Spleen (tissue), 11 donors: ENCODE data around the gene MEGF9. TPM values are rescaled to one million over a fixed set of nuclear protein-coding genes. Genes with fewer than 3 reads are reported as not detected.

Experiments used
- DNase-seq: peaks from one replicate; pipeline ENCODE4 v3.0.0-alpha.2; 2020
- H3K27ac ChIP-seq, 8 donors: fragments of 200-600 bp; sonication (generic) in 7 of 8; 1 replicate in 4 of 8; 2 replicates in 4 of 8; pipeline versions ENCODE4 v1.5.0 to v1.8.0; 2016 to 2021; ENCODE audit warnings: inconsistent platforms in 4 of 8, mild to moderate bottlenecking in 4 of 8, moderate library complexity in 1 of 8
- H3K27me3 ChIP-seq, 7 donors: fragments of 200-600 bp; sonication (generic) in 6 of 7; replicated peaks in 1 of 7; 1 replicate in 4 of 7; 2 replicates in 3 of 7; pipeline versions ENCODE4 v1.5.0 to v1.8.0; 2016 to 2021; ENCODE audit warnings: inconsistent platforms in 3 of 7, mild to moderate bottlenecking in 1 of 7
- H3K36me3 ChIP-seq, 6 donors: fragments of 200-600 bp; sonication (generic) in 5 of 6; 1 replicate in 4 of 6; 2 replicates in 2 of 6; pipeline versions ENCODE4 v1.5.0 to v1.8.0; 2016 to 2021; ENCODE audit warnings: inconsistent platforms in 2 of 6
- H3K4me1 ChIP-seq, 6 donors: fragments of 200-600 bp; sonication (generic) in 5 of 6; 1 replicate in 3 of 6; 2 replicates in 3 of 6; pipeline versions ENCODE4 v1.5.0 to v1.8.0; 2016 to 2021; ENCODE audit warnings: inconsistent platforms in 3 of 6
- H3K4me3 ChIP-seq, 8 donors: fragments of 200-600 bp; sonication (generic) in 7 of 8; 1 replicate in 4 of 8; 2 replicates in 4 of 8; pipeline versions ENCODE4 v1.5.0 to v1.8.0; 2016 to 2021; ENCODE audit warnings: inconsistent platforms in 4 of 8, mild to moderate bottlenecking in 4 of 8, moderate library complexity in 2 of 8
- H3K9me3 ChIP-seq, 8 donors: fragments of 200-600 bp; sonication (generic) in 7 of 8; 1 replicate in 4 of 8; 2 replicates in 4 of 8; pipeline versions ENCODE4 v1.5.0 to v1.8.0; 2016 to 2021; ENCODE audit warnings: inconsistent platforms in 4 of 8
- POLR2A ChIP-seq, 3 donors: fragments of 450-650 bp; IDR thresholded peaks; one replicate each; pipeline ENCODE4 v1.5.1; 2017; ENCODE audit warnings: antibody characterized with exemption in 3 of 3, mild to moderate bottlenecking in 1 of 3
- POLR2AphosphoS5 ChIP-seq, 3 donors: sonication (generic); formaldehyde crosslinking; IDR thresholded peaks; one replicate each; pipeline ENCODE4 v1.5.1; 2017; ENCODE audit warnings: antibody characterized with exemption in 3 of 3
- WGBS, 5 donors: extraction: QIAGEN DNeasy Blood & Tissue Kit in 3 of 5; methylation state at CpG; one replicate each; pipeline versions ENCODE4 v1.1.5 to v1.1.7; 2013 to 2018; 5-methylcytosine and 5-hydroxymethylcytosine counted together
- intact Hi-C: fragments of 100-400 bp; cut with DNase I; formaldehyde crosslinking; loops from one replicate; pipeline ENCODE4 v1.15.0; 2023; ENCODE audit warnings: low total_unique reads
- polyA plus RNA-seq, 3 donors: library from polyadenylated mRNA; stranded (reverse); fragments of 200-250 nt; gene quantifications; one replicate each; pipeline ENCODE4 v1.2.1, GENCODE V29; 2013
- total RNA-seq, 7 donors: library from RNA; depleted of rRNA in 3 of 7; stranded (reverse); fragments of >200 nt in 3 of 7; fragmentation: NEBNext Ultra II Directional in 4 of 7; extraction: Animal tissue kit (Norgen Biotek cat#: 25700) in 4 of 7; gene quantifications; one replicate each; pipeline versions ENCODE4 v1.1.0 to v1.2.1, GENCODE V29; 2016 to 2021
- TF ChIP-seq, protein P1 (sequence below), 11 experiments: fragments of 200-600 bp in 7 of 11; fragments of 450-650 bp in 4 of 11; sonication (generic) in 4 of 11; IDR thresholded peaks in 8 of 11; conservative IDR thresholded peaks in 3 of 11; 1 replicate in 7 of 11; 2 replicates in 4 of 11; pipeline versions ENCODE4 v1.4.0 to v1.8.0; 2016 to 2021; ENCODE audit warnings: antibody characterized with exemption in 11 of 11, inconsistent platforms in 4 of 11, mild to moderate bottlenecking in 1 of 11
- donor health status: healthy with polysubstance abuse.
- donor health status: DM: no; HTN: no; CAD: no; lungs with moderate emphysema.
- donor health status: DM: no; HTN: no; CAD: no.
- donor health status: Bipolar disorder and iron deficiency.
- donor health status: healthy.
- donor health status: DM: no; HTN: no; CAD: no.
- donor health status: DM: yes; HTN: yes; CAD: no.

Gene MEGF9
- total and polyA plus RNA-seq, 10 donors, result 2.2 to 57.3 (median 30.7) TPM

DNA sequence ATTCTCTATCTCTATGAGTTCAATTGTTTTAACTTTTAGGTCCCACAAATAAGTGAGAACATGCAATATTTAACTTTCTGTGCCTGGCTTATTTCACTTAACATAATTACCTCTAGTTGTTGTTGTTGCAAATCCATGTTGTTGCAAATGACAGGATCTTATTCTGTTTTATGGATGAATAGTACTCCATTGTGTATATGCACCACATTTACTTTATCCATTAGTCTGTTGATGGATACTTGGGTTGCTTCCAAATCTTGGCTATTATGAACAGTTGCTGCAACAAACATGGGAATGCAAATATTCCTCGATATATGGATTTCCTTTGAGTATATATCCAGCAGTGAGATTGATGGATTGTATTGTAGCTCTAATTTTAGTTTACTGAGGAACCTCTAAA is 36.3 kb downstream of the MEGF9 start:
- no peak for DNase-seq
- Histone ChIP-seq H3K4me1 (peaks cover 0 to 66% (median 11%) of the 10 kb centered on the region in 6 donors), H3K4me3 (no peak overlapping the region), H3K27ac (peak overlapping the region in 1 of 8 donors; percentile 80), H3K36me3 (peaks cover 0 to 23% (median 0%) of the 10 kb centered on the region in 6 donors), H3K9me3 (no peaks in the 10 kb centered on the region), H3K27me3 (no peaks in the 10 kb centered on the region)
- 79 to 86% (median 84%) methylated on average over 1 of the region's 1 CpG for WGBS, 5 donors
- intact Hi-C loops, result no loop called here
- TF ChIP-seq POLR2A (IDR thresholded peaks at IDR 0.05), result no peak
- TF ChIP-seq, protein P1, sequence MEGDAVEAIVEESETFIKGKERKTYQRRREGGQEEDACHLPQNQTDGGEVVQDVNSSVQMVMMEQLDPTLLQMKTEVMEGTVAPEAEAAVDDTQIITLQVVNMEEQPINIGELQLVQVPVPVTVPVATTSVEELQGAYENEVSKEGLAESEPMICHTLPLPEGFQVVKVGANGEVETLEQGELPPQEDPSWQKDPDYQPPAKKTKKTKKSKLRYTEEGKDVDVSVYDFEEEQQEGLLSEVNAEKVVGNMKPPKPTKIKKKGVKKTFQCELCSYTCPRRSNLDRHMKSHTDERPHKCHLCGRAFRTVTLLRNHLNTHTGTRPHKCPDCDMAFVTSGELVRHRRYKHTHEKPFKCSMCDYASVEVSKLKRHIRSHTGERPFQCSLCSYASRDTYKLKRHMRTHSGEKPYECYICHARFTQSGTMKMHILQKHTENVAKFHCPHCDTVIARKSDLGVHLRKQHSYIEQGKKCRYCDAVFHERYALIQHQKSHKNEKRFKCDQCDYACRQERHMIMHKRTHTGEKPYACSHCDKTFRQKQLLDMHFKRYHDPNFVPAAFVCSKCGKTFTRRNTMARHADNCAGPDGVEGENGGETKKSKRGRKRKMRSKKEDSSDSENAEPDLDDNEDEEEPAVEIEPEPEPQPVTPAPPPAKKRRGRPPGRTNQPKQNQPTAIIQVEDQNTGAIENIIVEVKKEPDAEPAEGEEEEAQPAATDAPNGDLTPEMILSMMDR (IDR thresholded peaks at IDR 0.05 in 8 of 11, conservative IDR thresholded peaks at IDR 0.05 in 3 of 11), result no peak
- no peak for TF ChIP-seq POLR2AphosphoS5 (IDR thresholded peaks at IDR 0.05)

DNA sequence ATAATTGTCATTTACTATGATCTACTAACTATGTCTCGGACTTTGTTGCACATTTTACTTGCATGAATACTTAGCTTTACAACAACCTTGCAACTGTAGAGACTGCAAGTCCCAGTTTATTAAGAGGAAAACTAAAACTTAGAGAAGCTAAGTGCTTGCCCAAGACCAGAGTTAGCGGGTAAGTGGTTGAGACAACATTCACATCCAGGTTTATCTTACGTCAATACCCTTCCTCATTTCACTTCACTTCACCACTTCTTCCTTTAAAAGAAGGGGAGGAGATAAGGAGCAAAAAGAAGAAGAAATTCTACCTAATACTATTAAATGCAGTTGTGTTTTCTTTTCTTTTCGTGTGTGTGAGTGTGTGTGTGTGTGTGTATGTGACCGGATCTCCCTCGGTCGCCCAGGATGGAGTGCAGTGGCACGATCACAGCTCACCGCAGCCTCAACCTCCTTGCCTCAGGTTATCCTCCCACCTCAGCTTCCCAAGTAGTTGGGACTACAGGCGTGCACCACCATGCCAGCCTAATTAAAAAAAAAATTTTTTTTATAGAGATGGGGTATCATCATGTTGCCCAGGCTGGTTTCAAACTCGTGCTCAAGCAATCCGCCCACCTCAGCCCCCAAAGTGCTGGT is 37.4 kb downstream of the MEGF9 start:
- Histone ChIP-seq H3K36me3 (peaks cover 0 to 30% (median 0%) of the 10 kb centered on the region in 6 donors), H3K9me3 (no peaks in the 10 kb centered on the region), H3K4me3 (no peak overlapping the region), H3K4me1 (peaks cover 0 to 65% (median 7%) of the 10 kb centered on the region in 6 donors), H3K27ac (peak overlapping the region in 5 of 8 donors; percentile 3 to 80 (median 54)), H3K27me3 (no peaks in the 10 kb centered on the region)
- TF ChIP-seq, protein P1 (IDR thresholded peaks at IDR 0.05 in 8 of 11, conservative IDR thresholded peaks at IDR 0.05 in 3 of 11), result no peak
- no peak for TF ChIP-seq POLR2A (IDR thresholded peaks at IDR 0.05)
- no peak for TF ChIP-seq POLR2AphosphoS5 (IDR thresholded peaks at IDR 0.05)
- no peak for DNase-seq
- WGBS, 5 donors, result 65 to 89% (median 72%) methylated on average over 12 of the region's 12 CpGs
- intact Hi-C loops, result no loop called here

DNA sequence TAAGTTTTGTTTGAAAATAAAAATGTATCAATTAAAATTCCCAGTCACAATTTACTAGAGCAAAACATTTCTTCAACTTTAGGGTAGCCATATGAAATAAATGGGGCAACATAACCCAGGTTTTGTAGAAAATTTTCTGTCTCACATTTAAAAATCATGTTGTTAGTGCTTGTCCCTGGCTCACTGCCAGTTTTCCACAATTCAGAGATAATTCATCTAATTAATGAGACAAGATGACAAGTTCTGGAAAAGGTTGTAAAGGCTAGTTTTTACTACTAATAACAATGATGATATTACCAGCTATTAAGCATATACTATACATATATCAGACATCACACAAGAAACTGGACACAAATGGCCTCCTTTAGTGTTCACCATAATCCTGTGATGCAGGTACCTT is 45.9 kb downstream of the MEGF9 start:
- peaks cover 0 to 7% (median 0%) of the 10 kb centered on the region in 6 donors for H3K36me3 ChIP-seq
- intact Hi-C loops, result no loop called here
- no peak for DNase-seq
- H3K27me3 ChIP-seq, result no peaks in the 10 kb centered on the region
- no peak for TF ChIP-seq POLR2A (IDR thresholded peaks at IDR 0.05)
- TF ChIP-seq POLR2AphosphoS5 (IDR thresholded peaks at IDR 0.05), result no peak
- TF ChIP-seq, protein P1 (IDR thresholded peaks at IDR 0.05 in 8 of 11, conservative IDR thresholded peaks at IDR 0.05 in 3 of 11), result no peak
- peaks cover 0 to 4% (median 0%) of the 10 kb centered on the region in 8 donors for H3K9me3 ChIP-seq
- H3K27ac ChIP-seq, result peak overlapping the region in 1 of 8 donors; percentile 2
- no peak overlapping the region for H3K4me3 ChIP-seq
- peaks cover 0 to 93% (median 13%) of the 10 kb centered on the region in 6 donors for H3K4me1 ChIP-seq

DNA sequence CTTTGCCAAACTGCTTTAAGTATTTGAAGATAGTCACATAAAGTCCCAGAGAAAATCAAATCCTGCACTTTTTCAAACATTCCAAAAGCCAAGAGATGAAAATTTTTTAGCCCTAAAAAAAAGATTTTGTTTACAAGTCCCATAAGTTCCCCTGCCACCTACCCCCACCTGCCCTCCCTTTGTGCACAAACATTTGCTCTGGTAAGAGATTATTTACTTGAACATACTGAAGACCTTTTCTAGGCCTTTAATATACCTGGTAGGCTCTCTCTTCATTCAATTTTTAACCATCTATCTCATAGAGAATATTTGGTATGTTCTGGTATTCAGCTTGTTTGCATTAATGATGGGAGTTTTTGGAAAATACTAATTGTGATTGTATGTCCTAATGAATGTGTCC is 50.3 kb downstream of the MEGF9 start:
- intact Hi-C loops, result no loop called here
- H3K27ac ChIP-seq, result peak overlapping the region in 3 of 8 donors; percentile 7 to 38 (median 13)
- peaks cover 0 to 93% (median 19%) of the 10 kb centered on the region in 6 donors for H3K4me1 ChIP-seq
- no peak for DNase-seq
- H3K4me3 ChIP-seq, result no peak overlapping the region
- no peak for TF ChIP-seq POLR2AphosphoS5 (IDR thresholded peaks at IDR 0.05)
- TF ChIP-seq POLR2A (IDR thresholded peaks at IDR 0.05), result no peak
- TF ChIP-seq, protein P1 (IDR thresholded peaks at IDR 0.05 in 8 of 11, conservative IDR thresholded peaks at IDR 0.05 in 3 of 11), result no peak
- H3K36me3 ChIP-seq, result peaks cover 0 to 3% (median 0%) of the 10 kb centered on the region in 6 donors
- H3K27me3 ChIP-seq, result no peaks in the 10 kb centered on the region
- H3K9me3 ChIP-seq, result peaks cover 0 to 4% (median 0%) of the 10 kb centered on the region in 8 donors
